Natural killer cell (primary cell): ENCODE data around the gene MMADHC. TPM values are rescaled to one million over a fixed set of nuclear protein-coding genes. Genes with fewer than 3 reads are reported as not detected.

ENCODE experiments used
- ATAC-seq, 3 donors: fragments of 150-1000 bp in 2 of 3; fragments of 200-7000 bp in 1 of 3; cut with Tn5 transposase; 1 replicate in 1 of 3; 2 replicates in 2 of 3; pipeline ENCODE4 v1.10.0; 2021; ENCODE audit warnings: mild to moderate bottlenecking in 2 of 3, moderate library complexity in 2 of 3
- DNase-seq, 2 donors: peaks; one replicate each; pipeline versions ENCODE4 v3.0.0 to v3.0.0-alpha.2; 2013 to 2021; ENCODE audit warnings: mixed read lengths in 1 of 2
- H3K27ac ChIP-seq: one replicate; pipeline ENCODE4 v1.5.1; 2013; ENCODE audit warnings: mild to moderate bottlenecking, low read length
- H3K27me3 ChIP-seq: one replicate; pipeline ENCODE4 v1.6.1; 2013; ENCODE audit warnings: low read length; ENCODE audit not compliant: control insufficient read depth, insufficient read depth
- H3K36me3 ChIP-seq: one replicate; pipeline ENCODE4 v1.6.1; 2013; ENCODE audit warnings: low read length; ENCODE audit not compliant: control insufficient read depth, insufficient read depth
- H3K4me1 ChIP-seq: one replicate; pipeline ENCODE4 v1.6.1; 2013; ENCODE audit warnings: low read length; ENCODE audit not compliant: control insufficient read depth, insufficient read depth
- H3K4me3 ChIP-seq: one replicate; pipeline ENCODE4 v1.5.1; 2013; ENCODE audit warnings: low read length
- H3K9me3 ChIP-seq: one replicate; pipeline ENCODE4 v1.6.1; 2013; ENCODE audit warnings: low read length; ENCODE audit not compliant: control insufficient read depth, insufficient read depth
- H3K27ac Mint-ChIP-seq, 2 donors: one replicate each; pipeline ENCODE4 v1.8.0; 2022; ENCODE audit warnings: mild to moderate bottlenecking in 2 of 2, mixed read lengths in 2 of 2, moderate library complexity in 1 of 2
- H3K27me3 Mint-ChIP-seq, 2 donors: one replicate each; pipeline ENCODE4 v1.8.0; 2022; ENCODE audit warnings: low read depth in 2 of 2, mixed read lengths in 2 of 2
- H3K36me3 Mint-ChIP-seq: one replicate; pipeline ENCODE4 v1.8.0; 2022; ENCODE audit warnings: mixed read lengths
- H3K4me1 Mint-ChIP-seq, 2 donors: one replicate each; pipeline ENCODE4 v1.8.0; 2022; ENCODE audit warnings: mixed read lengths in 2 of 2
- H3K4me3 Mint-ChIP-seq: one replicate; pipeline ENCODE4 v1.8.0; 2022; ENCODE audit warnings: mild to moderate bottlenecking, moderate library complexity, mixed read lengths
- H3K9me3 Mint-ChIP-seq, 2 donors: one replicate each; pipeline ENCODE4 v1.8.0; 2022; ENCODE audit warnings: mixed read lengths in 2 of 2
- CTCF ChIP-seq: fragments of 200-600 bp; IDR thresholded peaks from one replicate; pipeline ENCODE4 v1.8.0; 2022; ENCODE audit warnings: antibody characterized with exemption
- WGBS: methylation state at CpG from one replicate; pipeline ENCODE4 v1.1.7; 2013; ENCODE audit warnings: missing lambda C conversion rate; ENCODE audit not compliant: insufficient coverage; 5-methylcytosine and 5-hydroxymethylcytosine counted together
- intact Hi-C: fragments of 100-400 bp; cut with micrococcal nuclease; formaldehyde crosslinking; loops from one replicate; pipeline ENCODE4 v1.14.2; 2022
- total RNA-seq, 4 donors: library from RNA; stranded (reverse); fragments of 120-200 nt in 1 of 4; gene quantifications; one replicate each; pipeline versions ENCODE4 v1.2.3 to v1.2.4, GENCODE V29; 2013 to 2022

MMADHC gene
- total RNA-seq, 3 donors from 2014 or later (not counting 1 experiment from before 2014, with no cell fraction given): 59.6 to 73.9 (median 65.7) TPM

- Mint-ChIP-seq H3K9me3 (no peaks in the 10 kb centered on the region), H3K36me3 (peaks cover 7% of the 10 kb centered on the region), H3K4me1 (peaks cover 61 to 69% of the 10 kb centered on the region in 2 donors), H3K4me3 (peak overlapping the region; percentile 97), H3K27ac (peak overlapping the region; percentile 97 to 99), H3K27me3 (peaks cover 5 to 15% of the 10 kb centered on the region in 2 donors)
- Histone ChIP-seq H3K9me3 (no peaks in the 10 kb centered on the region), H3K27ac (no peak overlapping the region), H3K36me3 (peaks cover 36% of the 10 kb centered on the region), H3K4me3 (no peak overlapping the region), H3K27me3 (no peaks in the 10 kb centered on the region), H3K4me1 (peaks cover 10% of the 10 kb centered on the region)
- DNase-seq: no peak
- no peak for TF ChIP-seq CTCF
- WGBS: 100% methylated on average over 1 of the region's 2 CpGs
- no peak for ATAC-seq
- intact Hi-C loops: loop anchor here (10.0 kb wide), 2 partner anchors 1679 to 1829 kb away; partner anchors contain the start of gene RBM43
Measured at GRCh38 chr2:149585166-149585885, 2.2 kb downstream of the MMADHC start.

- no peaks in the 10 kb centered on the region for H3K9me3 Mint-ChIP-seq
- intact Hi-C loops: loop anchor here (10.0 kb wide), 2 partner anchors 1685 to 1835 kb away; partner anchors contain the start of gene RBM43
- H3K4me1 ChIP-seq: peaks cover 3% of the 10 kb centered on the region
- DNase-seq: no peak
- H3K27ac Mint-ChIP-seq: peak overlapping the region; percentile 41 to 66
- peaks cover 80% of the 10 kb centered on the region for H3K36me3 ChIP-seq
- TF ChIP-seq CTCF: no peak
- WGBS: 89% methylated on average over 4 of the region's 7 CpGs
- H3K4me3 ChIP-seq: no peak overlapping the region
- H3K36me3 Mint-ChIP-seq: peaks cover 28% of the 10 kb centered on the region
- no peak overlapping the region for H3K4me3 Mint-ChIP-seq
- ATAC-seq: no peak
- no peaks in the 10 kb centered on the region for H3K27me3 Mint-ChIP-seq
- no peak overlapping the region for H3K27ac ChIP-seq
- H3K9me3 ChIP-seq: no peaks in the 10 kb centered on the region
- no peaks in the 10 kb centered on the region for H3K27me3 ChIP-seq
- peaks cover 54 to 63% of the 10 kb centered on the region in 2 donors for H3K4me1 Mint-ChIP-seq
Measured at GRCh38 chr2:149579972-149580882, 7.3 kb downstream of the MMADHC start.

- ATAC-seq: no peak
- H3K4me3 ChIP-seq: no peak overlapping the region
- no peak overlapping the region for H3K27ac Mint-ChIP-seq
- H3K4me1 ChIP-seq: no peaks in the 10 kb centered on the region
- intact Hi-C loops: no loop called here
- TF ChIP-seq CTCF: no peak
- H3K36me3 Mint-ChIP-seq: peaks cover 33% of the 10 kb centered on the region
- H3K27me3 Mint-ChIP-seq: no peaks in the 10 kb centered on the region
- H3K9me3 ChIP-seq: no peaks in the 10 kb centered on the region
- DNase-seq: no peak
- H3K9me3 Mint-ChIP-seq: no peaks in the 10 kb centered on the region
- no peaks in the 10 kb centered on the region for H3K27me3 ChIP-seq
- peaks cover 31 to 46% of the 10 kb centered on the region in 2 donors for H3K4me1 Mint-ChIP-seq
- 100% methylated on average over 2 of the region's 2 CpGs for WGBS
- no peak overlapping the region for H3K27ac ChIP-seq
- no peak overlapping the region for H3K4me3 Mint-ChIP-seq
- peaks cover 84% of the 10 kb centered on the region for H3K36me3 ChIP-seq
Measured at GRCh38 chr2:149577269-149577668, 10.3 kb downstream of the MMADHC start.
